Measurements from ENCODE around the gene SCAND1. TPM values are rescaled to one million over a fixed set of nuclear protein-coding genes. Genes with fewer than 3 reads are reported as not detected.
A peak's percentile ranks its signal among the peaks of the same experiment; 100 is the strongest.

SCAND1 gene
- total and polyA plus RNA-seq, 9 of the 15 experiments (the other 6 are each of a cell fraction or from before 2014, with no cell fraction given), result 0.08 to 94.0 (median 5.8) TPM

- TF ChIP-seq ID3 (CRISPR knock-in tag; IDR thresholded peaks at IDR 0.05) (no peak), ID3 (tag; IDR thresholded peaks at IDR 0.05) (no peak), ZNF354B (CRISPR knock-in tag; IDR thresholded peaks at IDR 0.05) (no peak), BACH1 (tag; IDR thresholded peaks at IDR 0.05) (peak; percentile 52; the same call in 1 of the 2 replicates), ZNF586 (CRISPR knock-in tag; conservative IDR thresholded peaks at IDR 0.05) (no peak), MBD1 (CRISPR knock-in tag; IDR thresholded peaks at IDR 0.05) (no peak), ZNF224 (CRISPR knock-in tag; IDR thresholded peaks at IDR 0.05) (no peak), TFAP4 (CRISPR knock-in tag; IDR thresholded peaks at IDR 0.05; ENCODE audit: borderline replicate concordance) (no peak), CHAMP1 (IDR thresholded peaks at IDR 0.05) (no peak), CBX1 (IDR thresholded peaks at IDR 0.05; ENCODE audit: low read depth) (no peak), TARDBP (IDR thresholded peaks at IDR 0.05) (no peak), SNAPC5 (CRISPR knock-in tag; IDR thresholded peaks at IDR 0.05) (no peak), SIN3A (IDR thresholded peaks at IDR 0.05; ENCODE audit: borderline replicate concordance in 2 of 2, control insufficient read depth in 1 of 2, low read depth in 2 of 2, low read length in 2 of 2) (no peak), KLF6 (CRISPR knock-in tag; IDR thresholded peaks at IDR 0.05; ENCODE audit: borderline replicate concordance) (no peak), ZNF140 (CRISPR knock-in tag; IDR thresholded peaks at IDR 0.05) (no peak), POU5F1 (IDR thresholded peaks at IDR 0.05; ENCODE audit: borderline replicate concordance, low read depth, low read length, partially characterized antibody) (no peak), ERF (CRISPR knock-in tag; IDR thresholded peaks at IDR 0.05) (no peak), HCFC1 (IDR thresholded peaks at IDR 0.05; ENCODE audit: low read depth, low read length) (no peak), ZNF121 (CRISPR knock-in tag; conservative IDR thresholded peaks at IDR 0.05) (no peak), FOXM1 (IDR thresholded peaks at IDR 0.05; ENCODE audit: low read depth) (no peak), FOXM1 (CRISPR knock-in tag; IDR thresholded peaks at IDR 0.05; ENCODE audit: low read depth) (no peak), RNF219 (CRISPR knock-in tag; IDR thresholded peaks at IDR 0.05) (no peak)
These were observed 23.8 kb upstream of the SCAND1 start (continued) for GRCh38 chr20:35978041-35978513.

Measured in K562 (cell line).